HCT116 (cell line): ENCODE measurements around the gene MSRB3.

Source experiments
- CEBPB ChIP-seq: IDR thresholded peaks from 2 replicates; pipeline ENCODE4 v1.6.1; 2012; ENCODE audit warnings: low read depth
- CTCF ChIP-seq, 3 experiments: fragments of 200-600 bp in 1 of 3; sonication (generic) in 1 of 3; IDR thresholded peaks in 2 of 3; conservative IDR thresholded peaks in 1 of 3; 2 replicates each; pipeline ENCODE4 v1.5.1; 2012 to 2017; ENCODE audit warnings: low read depth in 2 of 3, low read length in 2 of 3, antibody characterized with exemption in 1 of 3, borderline replicate concordance in 1 of 3, control low read depth in 1 of 3, mild to moderate bottlenecking in 1 of 3, mixed read lengths in 1 of 3, mixed run types in 1 of 3, moderate library complexity in 1 of 3; ENCODE audit not compliant: insufficient read depth in 1 of 3
- POLR2A ChIP-seq: IDR thresholded peaks from 2 replicates; pipeline ENCODE4 v1.7.0; 2011; ENCODE audit warnings: borderline replicate concordance; ENCODE audit not compliant: insufficient read depth, insufficient read length; ENCODE audit errors: extremely low read depth

- no peak for TF ChIP-seq CEBPB
- TF ChIP-seq CTCF (IDR thresholded peaks at IDR 0.05 in 2 of 3, conservative IDR thresholded peaks at IDR 0.05 in 1 of 3; ENCODE audit: borderline replicate concordance in 1 of 3, insufficient read depth in 1 of 3, low read depth in 2 of 3, low read length in 2 of 3): no peak
- no peak for TF ChIP-seq POLR2A
These were observed 193.6 kb downstream of the MSRB3 start for GRCh38 chr12:65472079-65472478.
